ENCODE measurements around the gene PIGU. TPM values are rescaled to one million over a fixed set of nuclear protein-coding genes. Genes with fewer than 3 reads are reported as not detected.

The PIGU gene
- polyA plus RNA-seq, 1 donor from 2014 or later: 35.8 TPM

DNA sequence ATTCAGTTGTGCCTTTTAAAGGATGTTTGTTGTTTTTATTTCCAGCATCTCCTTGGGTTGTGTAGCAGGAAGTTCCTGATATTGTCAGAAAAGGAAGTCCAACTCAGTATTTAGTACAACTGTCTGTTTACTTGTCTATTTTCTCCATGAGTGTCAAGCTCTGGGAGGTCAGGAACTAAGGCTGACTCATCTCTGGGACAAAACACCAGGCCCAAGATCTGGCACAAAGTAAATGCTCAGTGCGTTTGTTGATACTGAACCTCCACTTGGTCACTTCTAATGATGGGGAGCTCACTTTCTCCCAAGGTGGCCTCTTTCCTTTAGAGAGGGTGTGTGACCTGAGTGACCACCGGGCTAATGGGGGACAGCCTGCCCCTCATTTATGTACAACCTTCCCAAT lies 12.6 kb upstream of the PIGU start:
- Histone ChIP-seq H3K4me3 (ENCODE audit: low read length) (no peak overlapping the region), H3K36me3 (ENCODE audit: insufficient read depth, low read length) (no peaks in the 10 kb centered on the region)

GRCh38 chr20:34683667-34684066 lies 6.8 kb upstream of the PIGU start:
- H3K27ac ChIP-seq (ENCODE audit: low read length): no peak overlapping the region

More for the DNA sequence above, 12.6 kb upstream of the PIGU start:
- no peaks in the 10 kb centered on the region for H3K79me2 ChIP-seq (replicated peaks; ENCODE audit: insufficient read depth, low read length)
- TF ChIP-seq, protein P1, sequence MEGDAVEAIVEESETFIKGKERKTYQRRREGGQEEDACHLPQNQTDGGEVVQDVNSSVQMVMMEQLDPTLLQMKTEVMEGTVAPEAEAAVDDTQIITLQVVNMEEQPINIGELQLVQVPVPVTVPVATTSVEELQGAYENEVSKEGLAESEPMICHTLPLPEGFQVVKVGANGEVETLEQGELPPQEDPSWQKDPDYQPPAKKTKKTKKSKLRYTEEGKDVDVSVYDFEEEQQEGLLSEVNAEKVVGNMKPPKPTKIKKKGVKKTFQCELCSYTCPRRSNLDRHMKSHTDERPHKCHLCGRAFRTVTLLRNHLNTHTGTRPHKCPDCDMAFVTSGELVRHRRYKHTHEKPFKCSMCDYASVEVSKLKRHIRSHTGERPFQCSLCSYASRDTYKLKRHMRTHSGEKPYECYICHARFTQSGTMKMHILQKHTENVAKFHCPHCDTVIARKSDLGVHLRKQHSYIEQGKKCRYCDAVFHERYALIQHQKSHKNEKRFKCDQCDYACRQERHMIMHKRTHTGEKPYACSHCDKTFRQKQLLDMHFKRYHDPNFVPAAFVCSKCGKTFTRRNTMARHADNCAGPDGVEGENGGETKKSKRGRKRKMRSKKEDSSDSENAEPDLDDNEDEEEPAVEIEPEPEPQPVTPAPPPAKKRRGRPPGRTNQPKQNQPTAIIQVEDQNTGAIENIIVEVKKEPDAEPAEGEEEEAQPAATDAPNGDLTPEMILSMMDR (IDR thresholded peaks at IDR 0.05; ENCODE audit: poor library complexity, severe bottlenecking): no peak
- TF ChIP-seq EZH2 (IDR thresholded peaks at IDR 0.05; ENCODE audit: borderline replicate concordance, insufficient read depth, low read length, poor library complexity, severe bottlenecking) (no peak), POLR2AphosphoS5 (IDR thresholded peaks at IDR 0.05) (no peak), SMC3 (conservative IDR thresholded peaks at IDR 0.05; ENCODE audit: poor library complexity) (no peak)
- no peak overlapping the region for H3K4me2 ChIP-seq (ENCODE audit: low read length)
- no peaks in the 10 kb centered on the region for H4K20me1 ChIP-seq (ENCODE audit: insufficient read depth)
- no peak overlapping the region for H2AFZ ChIP-seq (ENCODE audit: low read depth, low read length)
- no peaks in the 10 kb centered on the region for H3K9me3 ChIP-seq (ENCODE audit: low read length)
- H3K27me3 ChIP-seq (ENCODE audit: insufficient read depth, low read depth, low read length): no peaks in the 10 kb centered on the region
- H3K9me2 ChIP-seq (ENCODE audit: insufficient read depth, low read length): no peaks in the 10 kb centered on the region
- no peak overlapping the region for H3K27ac ChIP-seq (ENCODE audit: low read length)
- H3F3A ChIP-seq (ENCODE audit: insufficient read depth, low read length, poor library complexity, severe bottlenecking): no peaks in the 10 kb centered on the region
- no peak overlapping the region for H3K9ac ChIP-seq (ENCODE audit: low read length)

GRCh38 chr20:34680586-34681175 lies 3.8 kb upstream of the PIGU start:
- no peak overlapping the region for H3K27ac ChIP-seq (ENCODE audit: low read length)
- H3K4me2 ChIP-seq (ENCODE audit: low read length): no peak overlapping the region
- H3K4me3 ChIP-seq (ENCODE audit: low read length): no peak overlapping the region

More at GRCh38 chr20:34683667-34684066, 6.8 kb upstream of the PIGU start:
- no peaks in the 10 kb centered on the region for H3K36me3 ChIP-seq (ENCODE audit: insufficient read depth, low read length)
- H4K20me1 ChIP-seq (ENCODE audit: insufficient read depth): no peaks in the 10 kb centered on the region
- H3K9ac ChIP-seq (ENCODE audit: low read length): no peak overlapping the region
- H3K27me3 ChIP-seq (ENCODE audit: insufficient read depth, low read depth, low read length): no peaks in the 10 kb centered on the region
- no peak overlapping the region for H3K4me2 ChIP-seq (ENCODE audit: low read length)
- H2AFZ ChIP-seq (ENCODE audit: low read depth, low read length): no peak overlapping the region
- H3K4me3 ChIP-seq (ENCODE audit: low read length): no peak overlapping the region
- H3K9me2 ChIP-seq (ENCODE audit: insufficient read depth, low read length): no peaks in the 10 kb centered on the region
- no peaks in the 10 kb centered on the region for H3K79me2 ChIP-seq (replicated peaks; ENCODE audit: insufficient read depth, low read length)
- no peaks in the 10 kb centered on the region for H3F3A ChIP-seq (ENCODE audit: insufficient read depth, low read length, poor library complexity, severe bottlenecking)
- TF ChIP-seq EP300 (conservative IDR thresholded peaks at IDR 0.05; ENCODE audit: poor library complexity, severe bottlenecking) (no peak), POLR2AphosphoS5 (IDR thresholded peaks at IDR 0.05) (no peak), RAD21 (conservative IDR thresholded peaks at IDR 0.05) (no peak), TAF1 (IDR thresholded peaks at IDR 0.05; ENCODE audit: low read depth) (no peak)
- TF ChIP-seq, protein P1 (IDR thresholded peaks at IDR 0.05; ENCODE audit: poor library complexity, severe bottlenecking): no peak
- no peaks in the 10 kb centered on the region for H3K9me3 ChIP-seq (ENCODE audit: low read length)

More at GRCh38 chr20:34680586-34681175, 3.8 kb upstream of the PIGU start:
- no peaks in the 10 kb centered on the region for H3K27me3 ChIP-seq (ENCODE audit: insufficient read depth, low read depth, low read length)
- H4K20me1 ChIP-seq (ENCODE audit: insufficient read depth): no peaks in the 10 kb centered on the region
- H3F3A ChIP-seq (ENCODE audit: insufficient read depth, low read length, poor library complexity, severe bottlenecking): no peaks in the 10 kb centered on the region
- H3K36me3 ChIP-seq (ENCODE audit: insufficient read depth, low read length): no peaks in the 10 kb centered on the region
- peaks cover 8% of the 10 kb centered on the region for H3K79me2 ChIP-seq (replicated peaks; ENCODE audit: insufficient read depth, low read length)
- H3K9me3 ChIP-seq (ENCODE audit: low read length): no peaks in the 10 kb centered on the region
- TF ChIP-seq REST (IDR thresholded peaks at IDR 0.05; ENCODE audit: borderline replicate concordance): no peak
- TF ChIP-seq SMC3 (conservative IDR thresholded peaks at IDR 0.05; ENCODE audit: poor library complexity): no peak
- TF ChIP-seq EP300 (conservative IDR thresholded peaks at IDR 0.05; ENCODE audit: poor library complexity, severe bottlenecking): no peak
- no peak for TF ChIP-seq TAF1 (IDR thresholded peaks at IDR 0.05; ENCODE audit: low read depth)
- no peak for TF ChIP-seq RAD21 (conservative IDR thresholded peaks at IDR 0.05)
- no peak for TF ChIP-seq POLR2AphosphoS5 (IDR thresholded peaks at IDR 0.05)
- no peak for TF ChIP-seq MXI1 (conservative IDR thresholded peaks at IDR 0.05; ENCODE audit: poor library complexity, severe bottlenecking)
- no peak for TF ChIP-seq EZH2 (IDR thresholded peaks at IDR 0.05; ENCODE audit: borderline replicate concordance, insufficient read depth, low read length, poor library complexity, severe bottlenecking)
- TF ChIP-seq, protein P1 (IDR thresholded peaks at IDR 0.05; ENCODE audit: poor library complexity, severe bottlenecking): no peak
- H3K9ac ChIP-seq (ENCODE audit: low read length): no peak overlapping the region
- no peaks in the 10 kb centered on the region for H3K9me2 ChIP-seq (ENCODE audit: insufficient read depth, low read length)
- H2AFZ ChIP-seq (ENCODE audit: low read depth, low read length): no peak overlapping the region
